ENCODE data around the gene SLC12A7.
"Not testable (repeated sequence)": the region's sequence is repeated elsewhere in the genome, so short reads cannot be mapped to it uniquely, and the experiment has no call there.

Gene SLC12A7

GRCh38 chr5:1001406-1002270, 110.2 kb downstream of the SLC12A7 start:
- FAIRE-seq: no peak

GRCh38 chr5:1000831-1001230, 111.0 kb downstream of the SLC12A7 start:
- not testable (repeated sequence) for FAIRE-seq

All from TTC549 (cell line).